Measurements from ENCODE around the gene TBC1D22A.

TBC1D22A gene

DNA sequence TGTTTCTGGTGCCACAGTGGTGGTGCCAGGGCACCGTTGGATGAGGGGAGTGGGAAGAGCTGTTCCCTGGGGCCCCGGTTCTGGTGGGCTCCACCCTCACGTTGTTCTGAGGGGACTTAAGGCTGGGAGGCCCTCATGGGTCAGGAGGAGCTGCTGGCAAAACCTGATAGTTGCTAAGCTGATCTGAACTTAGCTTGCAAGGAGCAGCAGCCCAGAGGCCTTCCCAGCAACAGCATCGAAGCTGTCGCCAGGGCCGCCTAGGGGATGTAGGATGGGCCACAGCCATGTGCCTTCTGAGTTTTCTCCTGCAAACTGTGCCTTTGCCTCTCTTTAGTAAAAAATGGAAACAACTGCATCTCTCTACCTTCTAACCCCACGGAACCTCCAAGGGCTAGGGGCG, 240.2 kb downstream of the TBC1D22A start:
- TF ChIP-seq, protein P1, sequence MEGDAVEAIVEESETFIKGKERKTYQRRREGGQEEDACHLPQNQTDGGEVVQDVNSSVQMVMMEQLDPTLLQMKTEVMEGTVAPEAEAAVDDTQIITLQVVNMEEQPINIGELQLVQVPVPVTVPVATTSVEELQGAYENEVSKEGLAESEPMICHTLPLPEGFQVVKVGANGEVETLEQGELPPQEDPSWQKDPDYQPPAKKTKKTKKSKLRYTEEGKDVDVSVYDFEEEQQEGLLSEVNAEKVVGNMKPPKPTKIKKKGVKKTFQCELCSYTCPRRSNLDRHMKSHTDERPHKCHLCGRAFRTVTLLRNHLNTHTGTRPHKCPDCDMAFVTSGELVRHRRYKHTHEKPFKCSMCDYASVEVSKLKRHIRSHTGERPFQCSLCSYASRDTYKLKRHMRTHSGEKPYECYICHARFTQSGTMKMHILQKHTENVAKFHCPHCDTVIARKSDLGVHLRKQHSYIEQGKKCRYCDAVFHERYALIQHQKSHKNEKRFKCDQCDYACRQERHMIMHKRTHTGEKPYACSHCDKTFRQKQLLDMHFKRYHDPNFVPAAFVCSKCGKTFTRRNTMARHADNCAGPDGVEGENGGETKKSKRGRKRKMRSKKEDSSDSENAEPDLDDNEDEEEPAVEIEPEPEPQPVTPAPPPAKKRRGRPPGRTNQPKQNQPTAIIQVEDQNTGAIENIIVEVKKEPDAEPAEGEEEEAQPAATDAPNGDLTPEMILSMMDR (IDR thresholded peaks at IDR 0.05; ENCODE audit: poor library complexity, severe bottlenecking) = no peak
- H3K9me3 ChIP-seq (ENCODE audit: severe bottlenecking) = no peaks in the 10 kb centered on the region

DNA sequence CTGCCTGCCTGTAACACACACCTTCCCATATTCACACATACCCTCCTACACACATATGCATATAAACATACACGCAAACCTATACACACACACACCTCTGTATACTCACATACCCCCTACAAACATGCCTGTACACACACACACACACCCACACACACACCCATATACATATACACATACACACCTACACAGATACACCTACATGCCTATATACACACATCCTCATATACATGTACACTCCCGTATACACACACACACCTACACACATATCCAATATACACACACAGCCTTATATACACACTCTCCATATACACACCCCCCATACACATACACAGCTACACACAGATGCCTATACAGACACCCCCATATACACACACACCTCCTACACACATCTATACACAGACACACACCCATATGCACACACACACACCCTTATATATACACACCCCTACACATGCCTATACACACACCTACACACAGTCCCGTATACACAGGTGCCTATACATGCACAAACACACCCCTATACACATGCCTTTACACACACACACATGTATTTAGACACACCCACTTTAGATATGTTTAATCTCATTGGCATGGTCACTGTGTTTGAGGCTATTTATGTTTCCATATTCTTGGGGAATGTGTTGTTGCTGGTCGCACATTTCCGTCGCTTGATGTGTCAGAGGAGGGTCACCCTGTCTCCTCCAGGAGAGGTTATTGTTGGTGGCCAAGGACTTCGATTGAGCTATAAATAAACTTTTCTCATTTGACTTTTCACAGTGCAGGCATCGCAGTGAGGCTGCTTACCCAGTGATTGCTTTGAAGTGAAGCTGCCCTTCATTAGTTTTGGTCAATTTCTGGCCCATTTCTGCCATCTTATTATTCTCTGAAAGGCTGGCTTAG, 243.3 kb downstream of the TBC1D22A start:
- peaks cover 4% of the 10 kb centered on the region; the same call in 1 of the 2 replicates for H3K36me3 ChIP-seq (ENCODE audit: low read depth)

More for the DNA sequence above, 240.2 kb downstream of the TBC1D22A start:
- no peaks in the 10 kb centered on the region for H3K27me3 ChIP-seq (ENCODE audit: insufficient read depth, poor library complexity, severe bottlenecking)
- no peak overlapping the region for H3K4me3 ChIP-seq (ENCODE audit: severe bottlenecking)
- no peaks in the 10 kb centered on the region for H3K36me3 ChIP-seq (ENCODE audit: low read depth)
- no peak for DNase-seq (ENCODE audit: low spot score)
- no peak overlapping the region for H3K27ac ChIP-seq (ENCODE audit: poor library complexity, severe bottlenecking)
- no peaks in the 10 kb centered on the region for H3K4me1 ChIP-seq (ENCODE audit: insufficient read depth, poor library complexity, severe bottlenecking)
- no peak for ATAC-seq (ENCODE audit: low read depth)

DNA sequence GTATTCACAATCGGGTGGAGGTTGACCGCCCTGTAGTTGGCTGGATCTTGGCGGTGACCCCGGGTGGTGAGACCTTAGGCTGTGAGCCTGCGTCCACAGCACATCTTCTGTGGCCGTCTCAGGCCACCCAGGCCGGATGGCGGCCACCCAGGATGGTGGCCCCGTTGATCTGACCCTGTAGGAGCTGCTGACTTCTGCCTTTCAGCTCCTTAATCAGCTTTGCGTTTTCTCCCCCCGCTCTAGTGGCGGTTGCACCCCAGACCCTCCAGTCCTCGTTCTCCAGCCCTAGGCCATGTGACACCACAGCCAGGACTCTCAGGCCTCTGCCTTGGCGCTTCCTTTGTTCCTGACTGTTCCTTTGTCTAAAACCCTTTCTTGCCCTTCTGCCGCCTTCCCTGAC, 244.0 kb downstream of the TBC1D22A start:
- Histone ChIP-seq H3K4me3 (ENCODE audit: severe bottlenecking) (no peak overlapping the region), H3K27ac (ENCODE audit: poor library complexity, severe bottlenecking) (no peak overlapping the region), H3K9me3 (ENCODE audit: severe bottlenecking) (no peaks in the 10 kb centered on the region), H3K36me3 (ENCODE audit: low read depth) (peaks cover 4% of the 10 kb centered on the region; the same call in 1 of the 2 replicates), H3K4me1 (ENCODE audit: insufficient read depth, poor library complexity, severe bottlenecking) (no peaks in the 10 kb centered on the region), H3K27me3 (ENCODE audit: insufficient read depth, poor library complexity, severe bottlenecking) (no peaks in the 10 kb centered on the region)
- TF ChIP-seq, protein P1 (IDR thresholded peaks at IDR 0.05; ENCODE audit: poor library complexity, severe bottlenecking) = no peak
- ATAC-seq (ENCODE audit: low read depth) = no peak
- no peak for DNase-seq (ENCODE audit: low spot score)

More for the DNA sequence above, 243.3 kb downstream of the TBC1D22A start:
- DNase-seq (ENCODE audit: low spot score) (no peak), ATAC-seq (ENCODE audit: low read depth) (no peak)
- no peaks in the 10 kb centered on the region for H3K27me3 ChIP-seq (ENCODE audit: insufficient read depth, poor library complexity, severe bottlenecking)
- H3K4me1 ChIP-seq (ENCODE audit: insufficient read depth, poor library complexity, severe bottlenecking) = no peaks in the 10 kb centered on the region
- no peak overlapping the region for H3K27ac ChIP-seq (ENCODE audit: poor library complexity, severe bottlenecking)
- TF ChIP-seq, protein P1 (IDR thresholded peaks at IDR 0.05; ENCODE audit: poor library complexity, severe bottlenecking) = no peak
- no peak overlapping the region for H3K4me3 ChIP-seq (ENCODE audit: severe bottlenecking)
- no peaks in the 10 kb centered on the region for H3K9me3 ChIP-seq (ENCODE audit: severe bottlenecking)

DNA sequence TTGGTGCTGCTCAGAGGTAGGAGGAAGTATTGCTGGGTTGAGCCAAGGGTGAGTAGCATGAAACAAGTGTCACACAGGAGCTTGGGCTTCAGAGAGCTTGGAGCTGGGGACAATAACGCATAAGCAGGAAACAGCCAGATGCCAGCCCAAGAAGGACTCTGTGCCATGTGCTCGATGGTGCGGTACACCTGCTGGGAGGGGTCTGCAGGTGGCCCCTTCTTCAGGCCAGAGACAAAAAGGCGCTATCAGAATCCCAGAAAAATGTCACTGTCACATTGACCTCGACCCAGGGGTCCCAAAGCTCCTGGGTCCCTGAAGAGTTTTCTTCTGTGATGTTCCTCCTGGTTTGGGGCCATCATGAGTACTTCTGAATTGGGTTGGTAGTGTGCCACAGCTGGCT, 244.4 kb downstream of the TBC1D22A start:
- Histone ChIP-seq H3K36me3 (ENCODE audit: low read depth) (peaks cover 4% of the 10 kb centered on the region; the same call in 1 of the 2 replicates), H3K27ac (ENCODE audit: poor library complexity, severe bottlenecking) (no peak overlapping the region), H3K4me3 (ENCODE audit: severe bottlenecking) (no peak overlapping the region), H3K4me1 (ENCODE audit: insufficient read depth, poor library complexity, severe bottlenecking) (no peaks in the 10 kb centered on the region), H3K9me3 (ENCODE audit: severe bottlenecking) (no peaks in the 10 kb centered on the region), H3K27me3 (ENCODE audit: insufficient read depth, poor library complexity, severe bottlenecking) (no peaks in the 10 kb centered on the region)
- ATAC-seq (ENCODE audit: low read depth) (no peak), DNase-seq (ENCODE audit: low spot score) (no peak)
- TF ChIP-seq, protein P1 (IDR thresholded peaks at IDR 0.05; ENCODE audit: poor library complexity, severe bottlenecking) = no peak

DNA sequence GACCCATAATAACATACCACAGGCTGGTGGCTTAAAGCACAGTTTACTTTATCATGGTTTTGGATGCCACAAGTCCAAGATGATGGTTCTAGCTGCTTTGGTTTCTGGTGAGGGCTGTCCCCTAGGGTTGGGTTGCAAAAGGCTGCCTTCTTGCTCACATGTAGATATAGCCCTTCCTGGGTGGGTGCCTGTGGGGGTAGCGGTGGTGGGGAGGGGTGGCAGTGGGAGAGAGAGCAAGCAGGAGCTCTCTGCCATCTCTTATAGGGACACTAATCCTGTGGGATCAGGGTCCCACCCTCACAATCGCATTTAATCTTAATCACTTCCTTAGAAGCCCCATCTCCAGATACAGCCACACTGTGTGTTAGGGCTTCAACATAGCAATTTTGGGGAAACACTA, 245.0 kb downstream of the TBC1D22A start:
- DNase-seq (ENCODE audit: low spot score) = no peak
- Histone ChIP-seq H3K36me3 (ENCODE audit: low read depth) (peaks cover 4% of the 10 kb centered on the region; the same call in 1 of the 2 replicates), H3K27me3 (ENCODE audit: insufficient read depth, poor library complexity, severe bottlenecking) (no peaks in the 10 kb centered on the region), H3K4me1 (ENCODE audit: insufficient read depth, poor library complexity, severe bottlenecking) (no peaks in the 10 kb centered on the region), H3K4me3 (ENCODE audit: severe bottlenecking) (no peak overlapping the region), H3K27ac (ENCODE audit: poor library complexity, severe bottlenecking) (no peak overlapping the region), H3K9me3 (ENCODE audit: severe bottlenecking) (no peaks in the 10 kb centered on the region)
- TF ChIP-seq, protein P1 (IDR thresholded peaks at IDR 0.05; ENCODE audit: poor library complexity, severe bottlenecking) = no peak
- no peak for ATAC-seq (ENCODE audit: low read depth)

Data from RWPE2 (cell line).